ENCODE data around the gene DMAC2.
"Not testable (repeated sequence)": the region's sequence is repeated elsewhere in the genome, so short reads cannot be mapped to it uniquely, and the experiment has no call there.

The DMAC2 gene
- 12.5 to 15.6 reads per million in 2 donors for total RNA-seq

DNA sequence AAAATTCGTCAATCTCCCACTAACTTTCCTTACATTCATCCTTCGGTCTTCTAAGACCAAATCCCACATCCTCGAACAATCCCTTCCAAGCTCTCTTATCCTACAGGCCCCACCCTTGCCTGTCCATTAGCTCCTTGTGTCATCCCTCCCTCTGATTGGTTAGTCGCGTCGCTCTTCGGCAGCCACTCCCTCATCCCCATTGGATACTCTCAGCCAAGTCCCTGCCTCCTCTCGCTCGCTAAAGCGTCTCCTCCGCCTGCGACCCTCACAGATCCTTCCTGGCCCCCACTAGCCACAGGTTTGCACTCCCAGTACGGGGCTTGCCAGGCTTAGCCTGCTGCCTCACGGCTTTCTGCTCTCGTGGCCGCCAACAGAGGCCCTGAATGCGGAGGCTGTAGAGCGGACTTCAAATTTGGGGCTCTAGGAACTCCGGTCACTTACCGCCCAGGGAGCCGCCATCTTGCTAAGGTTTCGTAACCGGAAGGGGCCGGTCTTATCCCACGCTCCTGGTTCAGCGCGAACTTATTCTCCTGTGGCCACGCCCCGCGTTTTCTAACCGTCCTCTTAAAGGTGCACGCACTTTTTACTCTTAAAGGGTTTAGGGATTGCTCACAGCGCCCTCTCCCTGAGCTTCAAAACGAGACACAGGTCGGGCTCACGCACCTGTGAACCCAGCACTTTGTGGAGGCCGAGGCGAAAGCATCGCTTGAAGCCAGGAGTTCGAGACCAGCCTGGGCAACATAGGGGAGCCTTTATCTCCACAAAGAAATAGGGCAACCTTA lies at the start of gene DMAC2:
DMAC2 (minus strand) TSS at position 472 of the 782 bp plus-strand sequence; CDS start at position 459, 13 bp downstream.
- DNase-seq = peak; percentile 74 to 99 (median 92)

DNA sequence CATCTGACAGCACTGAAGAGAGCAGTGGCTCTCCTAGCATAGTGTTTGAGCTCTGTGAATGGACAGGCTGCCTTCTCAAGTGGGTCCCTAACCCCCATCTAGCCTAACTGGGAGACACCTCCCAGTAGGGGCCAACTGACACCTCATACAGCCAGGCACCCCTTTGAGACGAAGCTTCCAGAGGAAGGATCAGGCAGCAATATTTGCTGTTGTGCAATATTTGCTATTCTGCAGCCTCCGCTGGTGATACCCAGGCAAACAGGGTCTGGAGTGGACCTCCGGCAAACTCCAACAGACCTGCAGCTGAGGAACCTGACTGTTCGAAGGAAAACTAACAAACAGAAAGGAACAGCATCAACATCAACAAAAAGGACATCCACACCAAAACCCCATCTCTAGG lies 47.2 kb upstream of the DMAC2 start:
- not testable (repeated sequence) for DNase-seq

GRCh38 chr19:41484822-41485221 lies 45.1 kb upstream of the DMAC2 start:
- no peak for DNase-seq

- no peak for DNase-seq
These were observed 40.6 kb upstream of the DMAC2 start for GRCh38 chr19:41480336-41480735.

GRCh38 chr19:41479757-41480191 lies 40.1 kb upstream of the DMAC2 start:
- no peak for DNase-seq

- DNase-seq = no peak
These were observed 39.4 kb upstream of the DMAC2 start for GRCh38 chr19:41478875-41479756.

GRCh38 chr19:41478171-41478570 lies 38.5 kb upstream of the DMAC2 start:
- no peak for DNase-seq

DNA sequence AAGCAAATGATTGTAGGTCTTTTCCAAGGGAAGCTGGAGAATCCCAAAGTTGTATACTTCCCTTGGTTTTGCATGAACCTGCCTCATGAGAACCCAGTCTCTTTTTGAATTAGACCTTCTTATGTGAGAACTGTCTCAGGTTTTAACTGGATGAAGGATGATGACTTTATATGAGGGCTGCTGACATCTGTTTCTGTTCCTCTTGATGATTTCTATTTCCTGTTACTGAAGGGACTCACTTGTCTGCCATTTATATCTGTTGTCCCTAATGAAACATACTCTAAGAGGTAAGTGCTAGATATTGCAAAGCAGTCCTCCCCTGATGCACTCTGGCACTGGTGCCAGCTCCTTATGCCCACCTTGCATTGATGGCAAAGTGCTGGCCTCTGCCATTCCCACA lies 36.9 kb upstream of the DMAC2 start:
- DNase-seq = no peak

- peak in 1 of 5 experiments; percentile 83 for DNase-seq
These were observed 23.8 kb upstream of the DMAC2 start for GRCh38 chr19:41463257-41464256.

DNA sequence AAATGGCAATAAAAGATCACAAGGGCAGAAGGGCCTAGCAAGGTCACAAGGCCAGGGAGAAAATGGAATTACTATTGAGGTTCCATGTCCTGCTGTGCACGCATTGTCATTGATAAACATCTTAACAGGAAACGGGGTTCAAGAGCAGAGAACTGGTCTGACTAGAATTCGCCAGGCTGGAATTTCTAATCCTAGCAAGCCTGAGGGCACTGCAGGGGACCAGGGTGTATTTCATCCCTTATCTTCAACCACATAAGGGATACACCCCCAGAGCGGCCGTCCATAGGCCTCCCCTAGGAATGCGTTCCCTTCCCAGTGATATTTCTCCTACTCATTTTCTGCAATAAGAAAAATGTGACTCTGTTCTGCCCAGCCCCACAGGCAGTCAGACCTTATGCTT lies 22.8 kb upstream of the DMAC2 start:
- DNase-seq = no peak

- peak in 1 of 5 experiments; percentile 85 for DNase-seq
These were observed 17.5 kb upstream of the DMAC2 start for GRCh38 chr19:41457241-41457640.

- no peak for DNase-seq
These were observed 16.7 kb upstream of the DMAC2 start for GRCh38 chr19:41456342-41456918.

GRCh38 chr19:41455936-41456335 lies 16.2 kb upstream of the DMAC2 start:
- DNase-seq = no peak

GRCh38 chr19:41452584-41453275 lies 13.0 kb upstream of the DMAC2 start:
- DNase-seq = no peak

- DNase-seq = no peak
These were observed 10.1 kb upstream of the DMAC2 start for GRCh38 chr19:41449865-41450178.

DNA sequence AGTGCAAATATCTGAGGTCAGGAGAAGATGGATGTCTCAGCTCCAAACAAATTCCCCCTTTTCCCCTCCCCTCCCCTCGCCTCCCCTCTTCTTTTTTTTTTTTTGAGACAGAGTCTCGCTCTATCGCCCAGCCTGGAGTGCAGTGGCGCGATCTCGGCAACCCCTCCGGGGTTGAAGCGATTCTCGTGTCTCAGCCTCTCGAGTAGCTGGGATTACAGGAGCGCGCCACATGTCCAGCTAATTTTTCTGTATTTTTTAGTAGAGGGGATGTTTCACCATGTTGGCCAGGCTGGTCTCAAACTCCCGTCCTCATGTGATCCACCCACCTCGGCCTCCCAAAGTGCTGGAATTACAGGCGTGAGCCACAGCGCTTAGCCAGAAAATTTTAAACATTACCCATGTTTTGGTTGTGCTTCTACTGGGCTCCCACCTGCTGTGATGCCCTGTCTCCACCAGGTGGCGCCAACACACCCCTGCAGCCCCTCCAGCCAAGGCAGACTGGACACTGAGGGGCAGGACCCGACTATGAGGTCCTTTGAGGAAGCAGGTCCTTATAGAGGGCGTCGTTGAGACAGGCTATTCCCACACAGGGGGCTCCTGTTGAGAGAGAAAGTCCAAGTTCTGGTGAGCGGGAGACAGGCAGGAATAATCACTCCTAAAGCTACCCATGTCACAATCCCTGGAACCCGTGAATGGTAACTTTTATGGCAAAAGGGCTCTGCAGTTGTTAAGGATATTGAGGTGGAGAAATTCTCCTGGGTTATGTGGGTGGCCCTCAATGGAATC lies 9.6 kb upstream of the DMAC2 start:
- peak; percentile 45 to 62 (median 54) for DNase-seq

DNA sequence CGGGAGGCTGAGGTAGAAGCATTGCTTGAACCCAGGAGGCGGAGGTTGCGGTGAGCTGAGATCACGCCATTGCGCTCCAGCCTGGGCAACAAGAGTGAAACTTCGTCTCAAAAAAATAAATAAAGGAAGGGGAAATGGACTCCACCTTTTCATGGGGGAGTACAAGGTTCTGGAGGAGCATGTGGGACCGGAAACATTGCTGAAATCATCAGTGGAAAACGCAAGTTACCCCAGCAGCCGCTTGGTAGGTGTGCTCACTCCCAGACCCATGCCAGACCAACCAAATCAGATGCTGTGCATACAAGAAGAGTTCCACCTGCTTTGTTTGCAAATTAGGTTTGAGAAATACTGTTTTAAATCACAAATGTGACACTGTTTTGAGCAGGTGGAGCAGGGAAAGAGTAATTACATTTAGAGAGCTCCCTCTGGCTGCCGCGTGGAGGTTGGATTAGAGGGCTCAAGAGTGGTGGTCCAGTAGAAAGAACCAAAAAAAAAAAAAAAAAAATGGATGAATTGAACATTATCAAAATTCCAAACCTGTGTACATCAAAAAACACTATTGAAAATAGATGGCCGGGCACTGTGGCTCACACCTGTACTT lies 8.1 kb upstream of the DMAC2 start:
- DNase-seq = no peak

- no peak for DNase-seq
These were observed 5.9 kb upstream of the DMAC2 start for GRCh38 chr19:41445575-41445974.

- no peak for DNase-seq
These were observed 4.2 kb upstream of the DMAC2 start for GRCh38 chr19:41443813-41444455.
